K562 (cell line): ENCODE results near the gene FOS. TPM values are rescaled to one million over a fixed set of nuclear protein-coding genes. Genes with fewer than 3 reads are reported as not detected.

ENCODE experiments used
- AFF4 ChIP-seq: sonication (generic); formaldehyde crosslinking; IDR thresholded peaks from 2 replicates; pipeline ENCODE4 v1.8.0; 2023; ENCODE audit warnings: mild to moderate bottlenecking, missing genetic modification reagents
- CCNT2 ChIP-seq: IDR thresholded peaks from 2 replicates; pipeline ENCODE4 v1.6.1; 2011; ENCODE audit warnings: borderline replicate concordance, low read depth, mild to moderate bottlenecking, moderate library complexity, mixed read lengths, low read length; ENCODE audit not compliant: insufficient read length; ENCODE audit errors: extremely low read depth
- CEBPB ChIP-seq: fragments of 450-650 bp; IDR thresholded peaks from 2 replicates; pipeline ENCODE4 v1.6.1; 2016; ENCODE audit warnings: missing genetic modification characterization, missing compliant biosample characterization
- GATAD2B ChIP-seq: fragments of 450-650 bp; IDR thresholded peaks from 2 replicates; pipeline ENCODE4 v1.6.1; 2017; ENCODE audit warnings: mild to moderate bottlenecking, borderline replicate concordance
- GTF2B ChIP-seq: IDR thresholded peaks from 2 replicates; pipeline ENCODE4 v1.6.1; 2011; ENCODE audit not compliant: insufficient read length; ENCODE audit errors: extremely low read depth
- HMG20A ChIP-seq: fragments of 450-650 bp; formaldehyde crosslinking; conservative IDR thresholded peaks from 2 replicates; pipeline ENCODE4 v1.4.0; 2020; ENCODE audit warnings: mild to moderate bottlenecking, mixed read lengths
- HOXB6 ChIP-seq: fragments of 250-450 bp; sonication (Bioruptor Pico); IDR thresholded peaks from 2 replicates; pipeline ENCODE4 v1.5.1; 2022; ENCODE audit warnings: mild to moderate bottlenecking, borderline replicate concordance
- KDM1A ChIP-seq, 2 experiments: fragments of 450-650 bp; IDR thresholded peaks; 2 replicates each; pipeline ENCODE4 v1.6.1; 2016; ENCODE audit warnings: mild to moderate bottlenecking in 2 of 2
- MAFK ChIP-seq: IDR thresholded peaks from 2 replicates; pipeline ENCODE4 v1.6.1; 2011; ENCODE audit warnings: low read length, improper control_type of control experiment
- MBD1 ChIP-seq: fragments of 250-450 bp; sonication (Bioruptor Pico); IDR thresholded peaks from 2 replicates; pipeline ENCODE4 v1.8.0; 2022; ENCODE audit warnings: inconsistent platforms
- MBD2 ChIP-seq: sonication (generic); IDR thresholded peaks from 2 replicates; pipeline ENCODE4 v1.6.1; 2016; ENCODE audit warnings: low read depth, borderline replicate concordance
- NR2C2 ChIP-seq, 2 experiments: fragments of 200-800 bp in 1 of 2; sonication (Bioruptor generic) in 1 of 2; sonication (generic) in 1 of 2; formaldehyde crosslinking in 1 of 2; IDR thresholded peaks; 2 replicates each; pipeline versions ENCODE4 v1.6.1 to v1.8.0; 2016 to 2022; ENCODE audit warnings: mild to moderate bottlenecking in 1 of 2, missing compliant biosample characterization in 1 of 2, missing genetic modification characterization in 1 of 2, missing genetic modification reagents in 1 of 2
- PHB ChIP-seq: fragments of 250-450 bp; sonication (Bioruptor Pico); IDR thresholded peaks from 2 replicates; pipeline ENCODE4 v1.5.0; 2021
- SIRT6 ChIP-seq: IDR thresholded peaks from one replicate; pipeline ENCODE4 v1.6.1; 2012; ENCODE audit warnings: low read depth, mild to moderate bottlenecking, control low read depth, inconsistent platforms, low read length, moderate library complexity
- SMARCB1 ChIP-seq: IDR thresholded peaks from 2 replicates; pipeline ENCODE4 v1.6.1; 2011; ENCODE audit warnings: improper control_type of control experiment, low read depth; ENCODE audit not compliant: insufficient read length
- SNRNP70 ChIP-seq: fragments of 200-400 bp; formaldehyde crosslinking; optimal IDR thresholded peaks from 2 replicates; pipeline ENCODE3; 2017; ENCODE audit warnings: low read depth, low read length
- SPI1 ChIP-seq: IDR thresholded peaks from 2 replicates; pipeline ENCODE4 v1.6.1; 2011; ENCODE audit warnings: low read depth, low read length, control low read depth, borderline replicate concordance
- TCF15 ChIP-seq: fragments of 250-450 bp; sonication (Bioruptor Pico); IDR thresholded peaks from 2 replicates; pipeline ENCODE4 v1.8.0; 2022; ENCODE audit warnings: moderate library complexity, mild to moderate bottlenecking, inconsistent platforms
- ZKSCAN8 ChIP-seq: fragments of 200-800 bp; sonication (Bioruptor generic); IDR thresholded peaks from 2 replicates; pipeline ENCODE4 v1.6.1; 2016; ENCODE audit warnings: missing genetic modification characterization, missing compliant biosample characterization
- ZNF24 ChIP-seq: fragments of 450-650 bp; IDR thresholded peaks from 2 replicates; pipeline ENCODE4 v1.6.1; 2016
- ZNF347 ChIP-seq: fragments of 450-650 bp; formaldehyde crosslinking; IDR thresholded peaks from 2 replicates; pipeline ENCODE4 v1.4.0; 2020; ENCODE audit warnings: low read depth, mild to moderate bottlenecking, moderate library complexity
- ZNF79 ChIP-seq: fragments of 250-450 bp; sonication (Bioruptor Pico); IDR thresholded peaks from 2 replicates; pipeline ENCODE4 v1.4.0; 2020; ENCODE audit warnings: low read depth, mild to moderate bottlenecking, moderate library complexity
- polyA plus RNA-seq, 8 experiments: library from polyadenylated mRNA; depleted of rRNA in 4 of 8; stranded (reverse) in 5 of 8; unstranded in 3 of 8; fragments of >200 nt; fragmentation: Nextera tagmentation in 2 of 8; fragmentation: Illumina TruSeq in 1 of 8; extraction: Ambion mirVana in 2 of 8; extraction: Trizol in 1 of 8; gene quantifications; 2 replicates each; pipeline versions ENCODE4 v1.2.1 to v1.2.3, GENCODE V29; 2011 to 2014; ENCODE audit warnings: inconsistent platforms in 1 of 8, missing spikeins in 1 of 8
- total RNA-seq, 7 experiments: library from RNA; depleted of rRNA in 6 of 7; stranded (reverse); fragments of >200 nt in 6 of 7; fragmentation: Illumina TruSeq in 2 of 7; extraction: Trizol in 2 of 7; gene quantifications; 2 replicates each; pipeline versions ENCODE4 v1.2.1 to v1.2.3, GENCODE V29; 2011 to 2021; ENCODE audit warnings: low replicate concordance in 1 of 7

Gene FOS
- total and polyA plus RNA-seq, 9 of the 15 experiments (the other 6 are each of a cell fraction or from before 2014, with no cell fraction given), result 0.54 to 13.8 (median 8.9) TPM

- no peak for TF ChIP-seq CCNT2
- TF ChIP-seq MBD2, result no peak
- no peak for TF ChIP-seq HMG20A (CRISPR knock-in tag)
- no peak for TF ChIP-seq SNRNP70
- TF ChIP-seq ZNF347, result no peak
- TF ChIP-seq ZKSCAN8 (CRISPR knock-in tag), result no peak
- no peak for TF ChIP-seq ZNF24
- no peak for TF ChIP-seq KDM1A (IDR thresholded peaks at IDR 0.05)
- TF ChIP-seq GATAD2B, result no peak
- no peak for TF ChIP-seq MBD1
- no peak for TF ChIP-seq HOXB6
- TF ChIP-seq SPI1, result no peak
- TF ChIP-seq AFF4 (CRISPR knock-in tag), result 0 out of 2 replicates have a peak, but pooled peaks have one; percentile 92
- no peak for TF ChIP-seq SMARCB1
- TF ChIP-seq CEBPB (tag), result no peak
- TF ChIP-seq MAFK, result no peak
- TF ChIP-seq GTF2B, result no peak
- no peak for TF ChIP-seq PHB
- TF ChIP-seq TCF15 (CRISPR knock-in tag), result no peak
- no peak for TF ChIP-seq SIRT6
- TF ChIP-seq NR2C2 (CRISPR knock-in tag; IDR thresholded peaks at IDR 0.05), result no peak
- TF ChIP-seq NR2C2 (tag; IDR thresholded peaks at IDR 0.05), result no peak
- no peak for TF ChIP-seq ZNF79 (CRISPR knock-in tag)
These were observed 630 bp downstream of the FOS start (continued) for GRCh38 chr14:75279153-75279762.
